ENCODE measurements around the gene CACNB2.

CACNB2 gene

GRCh38 chr10:18230794-18231193 lies 90.6 kb downstream of the CACNB2 start:
- DNase-seq (ENCODE audit: low read depth in 3 of 3), result no peak

GRCh38 chr10:18231480-18231879 lies 91.3 kb downstream of the CACNB2 start:
- DNase-seq (ENCODE audit: low read depth in 3 of 3), result no peak

DNA sequence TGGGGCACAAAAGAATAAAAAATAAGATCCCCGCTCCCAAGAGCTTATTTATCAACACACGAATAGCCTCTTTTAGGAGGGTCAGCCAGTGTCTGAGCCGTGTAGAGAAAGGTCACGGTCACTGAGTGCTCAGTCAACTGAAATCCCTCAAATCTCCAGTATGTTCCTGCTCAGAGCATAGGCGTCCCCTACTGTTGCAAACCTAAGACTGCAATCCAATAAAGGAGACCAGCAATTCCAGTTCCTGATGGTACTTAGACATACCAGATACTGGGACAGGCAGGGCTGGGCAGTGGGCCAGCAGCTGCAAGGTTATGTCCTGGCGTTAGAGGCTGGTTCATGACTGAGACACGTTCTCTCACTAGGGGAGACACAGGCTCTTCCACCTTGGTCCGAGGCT lies 93.6 kb downstream of the CACNB2 start:
- no peak for DNase-seq (ENCODE audit: low read depth in 3 of 3)

DNA sequence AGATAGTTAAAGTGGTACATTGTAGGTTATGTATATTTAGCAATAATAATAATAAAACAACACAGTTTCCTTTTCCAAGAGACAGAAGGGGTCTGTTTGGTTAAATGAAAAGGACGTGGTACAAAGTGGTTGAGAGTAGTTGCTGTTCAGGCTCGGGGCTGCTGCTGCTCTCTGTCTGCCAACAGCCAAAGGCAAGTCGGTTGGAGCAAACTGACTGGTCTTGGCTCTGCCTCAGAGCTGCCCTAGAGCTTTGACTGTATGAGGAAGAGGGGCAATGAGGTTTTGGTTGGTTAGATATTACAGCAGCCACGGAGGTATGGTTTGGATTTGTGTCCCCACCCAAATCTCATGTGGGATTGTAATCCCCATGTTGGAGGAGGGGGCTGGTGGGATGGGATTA lies 95.3 kb downstream of the CACNB2 start:
- no peak for DNase-seq (ENCODE audit: low read depth in 3 of 3)

DNA sequence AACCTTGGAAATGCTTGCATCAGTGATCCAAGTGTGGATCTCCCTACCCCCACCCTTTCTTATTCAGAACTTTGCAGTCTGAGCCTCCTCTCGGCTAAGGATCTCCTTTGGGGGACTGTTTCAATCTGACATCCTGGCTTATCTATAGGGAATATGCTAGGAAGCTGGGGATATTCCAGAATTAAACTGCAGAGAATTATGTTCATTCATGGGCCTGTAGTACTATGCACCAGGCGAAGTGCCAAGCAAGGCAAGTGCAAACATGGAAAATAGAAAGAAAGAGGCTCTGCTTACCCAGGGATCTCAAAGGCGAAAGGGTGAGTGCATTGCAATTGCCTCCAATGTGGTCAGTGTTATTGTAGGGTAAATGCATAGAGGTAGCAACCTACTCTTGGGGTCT lies 96.5 kb downstream of the CACNB2 start:
- DNase-seq (ENCODE audit: low read depth in 3 of 3), result no peak

DNA sequence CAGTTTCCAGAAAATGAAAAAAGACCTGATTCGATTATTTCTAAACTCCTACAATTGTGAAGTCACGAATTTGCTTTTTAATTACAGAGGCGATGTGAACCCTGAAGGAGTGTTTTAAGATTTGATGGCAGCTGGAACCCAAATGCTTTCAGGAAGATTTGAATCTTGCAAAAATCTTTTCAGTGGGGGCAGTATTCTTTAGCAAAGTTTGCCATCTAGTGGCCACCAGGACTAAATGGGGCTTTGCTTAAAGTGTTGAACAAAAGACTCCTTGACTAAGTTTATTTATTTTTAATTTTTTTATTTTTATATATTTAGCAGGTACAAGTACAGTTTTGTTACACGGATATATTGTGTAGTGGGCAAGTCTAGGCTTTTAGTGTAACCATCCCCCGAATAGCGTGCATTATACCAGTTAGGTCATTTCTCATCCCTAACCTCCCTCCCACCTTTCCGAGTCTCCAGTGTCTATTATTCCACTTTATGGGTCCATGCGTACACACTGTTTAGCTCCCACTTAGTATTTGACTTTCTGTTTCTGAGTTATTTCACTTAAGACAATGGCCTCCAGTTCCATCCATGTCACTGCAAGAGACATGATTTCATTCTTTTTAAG lies 98.8 kb downstream of the CACNB2 start:
- DNase-seq (ENCODE audit: low read depth in 3 of 3), result no peak

DNA sequence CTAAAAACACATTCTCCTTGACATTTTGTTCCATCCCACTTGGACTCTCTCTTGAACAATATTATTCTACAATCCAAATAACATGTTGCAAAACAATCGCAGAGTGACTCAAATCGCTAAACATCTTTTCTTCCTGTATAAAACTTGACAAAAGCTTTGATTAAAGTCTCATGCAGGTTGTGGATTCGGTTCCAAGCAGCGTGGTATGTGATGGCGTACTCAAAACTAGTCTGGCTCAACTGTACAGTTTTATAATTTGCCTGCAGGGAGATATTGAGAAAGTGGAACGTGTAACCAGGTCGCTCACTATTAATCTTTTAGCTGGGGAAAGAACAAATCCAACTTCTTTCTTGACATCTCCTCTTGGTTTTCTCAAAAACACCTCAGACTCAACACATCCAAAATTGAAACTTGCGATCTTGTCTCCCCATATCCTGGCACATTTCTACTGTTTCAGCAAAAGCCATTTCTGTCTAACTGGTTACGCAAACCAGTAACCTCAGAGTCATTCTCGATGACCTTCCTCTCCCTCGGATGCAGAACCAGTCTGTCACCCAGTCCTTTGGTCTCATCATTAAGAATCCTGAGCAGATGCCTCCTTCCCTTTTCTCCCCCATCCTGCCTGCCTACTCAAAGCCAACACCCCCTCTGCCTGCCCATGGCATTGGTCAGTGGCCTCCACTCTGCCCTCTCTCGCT lies 100.1 kb downstream of the CACNB2 start:
- no peak for DNase-seq (ENCODE audit: low read depth in 3 of 3)

GRCh38 chr10:18246967-18247366 lies 106.7 kb downstream of the CACNB2 start:
- no peak for DNase-seq (ENCODE audit: low read depth in 3 of 3)

- no peak for DNase-seq (ENCODE audit: low read depth in 3 of 3)
Measured at GRCh38 chr10:18252086-18252485, 111.9 kb downstream of the CACNB2 start.

- DNase-seq (ENCODE audit: low read depth in 3 of 3), result no peak
Measured at GRCh38 chr10:18254086-18254485, 113.9 kb downstream of the CACNB2 start.

GRCh38 chr10:18254692-18255091 lies 114.5 kb downstream of the CACNB2 start:
- no peak for DNase-seq (ENCODE audit: low read depth in 3 of 3)

DNA sequence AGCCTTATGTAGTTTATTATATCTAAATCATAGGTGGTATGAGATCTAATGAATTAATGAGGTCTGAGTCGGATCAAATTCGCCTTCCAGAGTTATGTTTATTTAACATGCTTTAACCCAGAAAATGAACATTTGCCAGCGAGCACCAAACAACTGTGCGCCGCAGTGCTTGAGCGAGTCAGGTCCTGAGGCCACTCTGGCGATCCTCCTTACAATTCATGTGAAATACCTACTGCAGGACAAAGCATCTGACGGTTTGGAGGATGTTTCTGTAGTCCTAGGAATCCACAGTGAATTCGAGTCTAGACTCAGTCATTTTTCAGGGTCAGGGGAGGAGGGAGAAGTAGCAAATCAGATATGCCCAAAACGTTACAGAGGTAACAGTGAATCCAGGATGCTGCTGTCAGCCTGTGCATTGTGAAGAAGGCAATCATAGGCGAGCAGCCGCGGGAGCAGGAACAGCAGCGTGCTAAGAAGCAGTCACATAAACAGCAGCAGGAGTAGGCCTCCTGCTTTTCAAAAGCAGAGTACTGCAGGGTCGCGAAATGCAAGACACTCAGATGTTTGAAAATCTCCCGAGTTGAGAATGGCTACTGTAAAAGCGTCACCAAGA lies 120.2 kb downstream of the CACNB2 start:
- no peak for DNase-seq (ENCODE audit: low read depth in 3 of 3)

- no peak for DNase-seq (ENCODE audit: low read depth in 3 of 3)
Measured at GRCh38 chr10:18261063-18261610, 120.9 kb downstream of the CACNB2 start.

DNA sequence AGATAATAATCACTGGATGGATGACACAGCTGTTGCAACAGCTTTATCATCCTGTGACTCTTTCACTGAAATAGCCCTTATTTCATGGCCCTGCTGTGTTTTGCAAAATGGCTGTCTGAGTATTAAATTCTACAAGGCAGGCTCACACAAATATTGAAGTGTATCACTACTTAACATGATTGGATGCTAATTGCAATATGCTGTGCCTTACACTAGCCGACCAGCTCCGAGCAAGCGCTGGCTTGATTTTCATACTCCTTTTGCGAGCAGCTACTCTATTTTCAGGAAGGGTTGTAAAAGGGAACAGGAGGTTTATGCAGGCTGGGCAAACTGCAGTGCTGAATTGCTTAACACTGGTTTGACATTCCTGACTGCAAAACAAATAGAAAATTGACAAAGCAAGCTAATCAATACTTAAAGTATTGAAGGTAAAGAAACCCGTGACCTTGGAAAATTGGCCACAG lies 121.6 kb downstream of the CACNB2 start:
- DNase-seq (ENCODE audit: low read depth in 3 of 3), result no peak

- no peak for DNase-seq (ENCODE audit: low read depth in 3 of 3)
Measured at GRCh38 chr10:18264466-18265050, 124.3 kb downstream of the CACNB2 start.

DNA sequence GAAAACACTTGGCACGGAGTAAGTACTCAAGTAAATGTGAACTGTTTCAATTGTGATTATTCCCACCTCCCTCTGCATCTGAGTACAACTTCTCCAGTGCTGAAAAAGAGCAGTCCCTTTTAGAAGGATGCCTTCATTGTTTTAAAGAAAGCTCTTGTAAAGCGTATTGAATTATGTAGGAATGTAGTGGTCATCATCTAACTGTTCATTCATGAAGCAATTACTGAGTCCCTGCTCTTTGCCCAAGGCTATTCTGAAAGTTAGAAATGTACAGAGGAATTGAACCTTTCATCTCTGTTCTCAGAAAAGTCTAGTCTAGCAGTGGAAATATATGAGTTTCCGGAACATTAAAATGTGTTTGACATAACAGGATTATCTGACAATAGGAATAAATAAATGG lies 127.8 kb downstream of the CACNB2 start:
- DNase-seq (ENCODE audit: low read depth in 3 of 3), result no peak

- no peak for DNase-seq (ENCODE audit: low read depth in 3 of 3)
Measured at GRCh38 chr10:18271491-18271890, 131.3 kb downstream of the CACNB2 start.

DNA sequence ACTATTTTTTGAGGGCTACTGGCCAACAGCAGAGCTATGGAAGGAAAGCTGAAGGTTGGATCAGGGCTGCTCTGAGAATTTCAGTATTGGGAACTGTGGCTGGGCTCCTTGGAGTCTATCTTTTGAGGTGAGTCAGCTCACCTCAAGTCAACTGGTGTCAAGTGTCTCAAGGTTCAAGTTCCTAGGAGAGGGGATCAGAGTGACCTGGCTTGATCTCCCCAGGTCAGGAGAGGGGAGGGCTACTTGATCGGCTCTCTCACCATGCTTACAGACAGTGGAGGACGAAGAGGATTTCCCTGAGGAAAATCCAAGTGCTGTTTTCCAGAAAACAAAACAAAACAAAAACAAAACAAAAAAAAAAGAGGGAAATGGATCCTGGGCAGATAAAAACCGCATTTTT lies 132.8 kb downstream of the CACNB2 start:
- DNase-seq (ENCODE audit: low read depth in 3 of 3), result no peak

DNA sequence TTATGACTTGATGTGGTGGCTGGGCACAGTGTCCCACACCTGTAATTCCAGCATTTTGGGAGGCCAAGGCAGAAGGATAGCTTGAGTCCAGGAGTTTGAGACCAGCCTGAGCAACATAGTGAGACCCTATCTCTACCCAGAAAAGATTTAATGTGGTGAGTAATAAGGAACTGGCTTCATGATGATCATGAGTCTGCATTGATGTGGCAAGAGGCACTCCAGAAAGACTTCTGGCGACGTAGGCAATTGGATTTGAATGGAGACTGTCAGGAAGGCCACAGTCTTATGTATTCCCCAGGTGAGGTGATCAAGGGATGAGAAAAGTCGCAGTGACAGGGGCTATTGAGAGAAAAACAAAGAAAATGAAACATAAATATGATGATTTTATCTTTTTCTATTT lies 138.0 kb downstream of the CACNB2 start:
- DNase-seq (ENCODE audit: low read depth in 3 of 3), result no peak

DNA sequence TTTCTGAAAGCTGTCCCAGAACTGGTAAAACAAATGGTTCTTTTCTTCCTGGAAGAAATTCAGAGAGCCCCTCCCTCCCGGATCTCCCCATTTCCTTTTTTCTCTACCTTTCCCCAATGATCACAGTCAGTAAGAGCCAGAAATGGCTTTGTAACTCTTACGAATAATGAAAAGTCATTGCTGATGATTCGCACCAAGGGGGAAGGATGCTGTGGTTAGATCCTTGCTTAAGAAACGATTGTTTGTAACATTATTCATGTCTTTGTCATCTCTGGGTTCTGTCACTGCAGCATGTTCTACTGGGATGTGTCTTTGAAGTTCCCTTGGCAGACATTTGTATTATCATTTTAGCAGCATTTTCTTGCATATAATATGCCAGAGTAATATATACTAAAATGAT lies 138.9 kb downstream of the CACNB2 start:
- no peak for DNase-seq (ENCODE audit: low read depth in 3 of 3)

GRCh38 chr10:18282094-18282493 lies 141.9 kb downstream of the CACNB2 start:
- no peak for DNase-seq (ENCODE audit: low read depth in 3 of 3)

GRCh38 chr10:18290651-18291313 lies 150.6 kb downstream of the CACNB2 start:
- DNase-seq (ENCODE audit: low read depth in 3 of 3), result no peak
